NB4 (cell line): ENCODE data around the gene CAMK1G.

Experiments used
- DNase-seq: peaks from one replicate; pipeline ENCODE4 v3.0.0; 2010; ENCODE audit warnings: low read depth
- H3K4me3 ChIP-seq: one replicate; pipeline ENCODE4 v1.5.1; 2011; ENCODE audit warnings: mild to moderate bottlenecking, low read depth, low read length, moderate library complexity
- MYC ChIP-seq: IDR thresholded peaks from 2 replicates; pipeline ENCODE4 v1.6.1; 2011; ENCODE audit warnings: low read depth, low read length
- POLR2A ChIP-seq: IDR thresholded peaks from 2 replicates; pipeline ENCODE4 v1.6.1; 2011; ENCODE audit warnings: mild to moderate bottlenecking; ENCODE audit not compliant: insufficient read length; ENCODE audit errors: extremely low read depth
- TF ChIP-seq, protein P1 (sequence below): IDR thresholded peaks from 2 replicates; pipeline ENCODE4 v1.6.1; 2011; ENCODE audit warnings: low read depth, low read length
- TF ChIP-seq, protein P2 (sequence below): IDR thresholded peaks from one replicate; pipeline ENCODE4 v1.5.1; 2012; ENCODE audit warnings: low read depth, low read length

Gene CAMK1G

DNA sequence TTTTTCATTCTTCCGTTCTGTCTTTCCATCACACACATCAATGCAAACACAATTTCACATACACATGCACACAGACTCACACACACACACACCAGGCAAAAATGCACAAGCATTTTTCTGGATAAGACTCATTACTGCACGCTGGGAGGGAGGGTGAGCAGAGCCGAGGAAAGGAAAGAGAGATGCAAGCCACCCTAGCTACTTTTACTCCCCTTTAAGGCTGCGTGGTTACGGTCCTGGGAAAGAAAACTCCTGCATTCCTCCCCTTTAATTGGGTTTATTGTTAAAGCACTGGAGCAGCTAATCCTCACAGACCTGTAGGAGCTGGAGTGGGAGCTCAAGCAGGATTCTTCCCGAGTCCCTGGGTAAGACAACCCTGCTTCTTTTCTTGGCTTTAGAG, at the start of gene CAMK1G:
Gene CAMK1G, plus strand, starts transcription at position 307 of the 400 bp plus-strand sequence. CDS start 11,270 bp downstream, outside the sequence.
- TF ChIP-seq, protein P1, sequence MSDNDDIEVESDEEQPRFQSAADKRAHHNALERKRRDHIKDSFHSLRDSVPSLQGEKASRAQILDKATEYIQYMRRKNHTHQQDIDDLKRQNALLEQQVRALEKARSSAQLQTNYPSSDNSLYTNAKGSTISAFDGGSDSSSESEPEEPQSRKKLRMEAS = no peak
- TF ChIP-seq MYC (no peak), POLR2A (no peak)
- TF ChIP-seq, protein P2, sequence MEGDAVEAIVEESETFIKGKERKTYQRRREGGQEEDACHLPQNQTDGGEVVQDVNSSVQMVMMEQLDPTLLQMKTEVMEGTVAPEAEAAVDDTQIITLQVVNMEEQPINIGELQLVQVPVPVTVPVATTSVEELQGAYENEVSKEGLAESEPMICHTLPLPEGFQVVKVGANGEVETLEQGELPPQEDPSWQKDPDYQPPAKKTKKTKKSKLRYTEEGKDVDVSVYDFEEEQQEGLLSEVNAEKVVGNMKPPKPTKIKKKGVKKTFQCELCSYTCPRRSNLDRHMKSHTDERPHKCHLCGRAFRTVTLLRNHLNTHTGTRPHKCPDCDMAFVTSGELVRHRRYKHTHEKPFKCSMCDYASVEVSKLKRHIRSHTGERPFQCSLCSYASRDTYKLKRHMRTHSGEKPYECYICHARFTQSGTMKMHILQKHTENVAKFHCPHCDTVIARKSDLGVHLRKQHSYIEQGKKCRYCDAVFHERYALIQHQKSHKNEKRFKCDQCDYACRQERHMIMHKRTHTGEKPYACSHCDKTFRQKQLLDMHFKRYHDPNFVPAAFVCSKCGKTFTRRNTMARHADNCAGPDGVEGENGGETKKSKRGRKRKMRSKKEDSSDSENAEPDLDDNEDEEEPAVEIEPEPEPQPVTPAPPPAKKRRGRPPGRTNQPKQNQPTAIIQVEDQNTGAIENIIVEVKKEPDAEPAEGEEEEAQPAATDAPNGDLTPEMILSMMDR = no peak
- no peak for DNase-seq
- no peak within 1 kb of the TSS for H3K4me3 ChIP-seq

DNA sequence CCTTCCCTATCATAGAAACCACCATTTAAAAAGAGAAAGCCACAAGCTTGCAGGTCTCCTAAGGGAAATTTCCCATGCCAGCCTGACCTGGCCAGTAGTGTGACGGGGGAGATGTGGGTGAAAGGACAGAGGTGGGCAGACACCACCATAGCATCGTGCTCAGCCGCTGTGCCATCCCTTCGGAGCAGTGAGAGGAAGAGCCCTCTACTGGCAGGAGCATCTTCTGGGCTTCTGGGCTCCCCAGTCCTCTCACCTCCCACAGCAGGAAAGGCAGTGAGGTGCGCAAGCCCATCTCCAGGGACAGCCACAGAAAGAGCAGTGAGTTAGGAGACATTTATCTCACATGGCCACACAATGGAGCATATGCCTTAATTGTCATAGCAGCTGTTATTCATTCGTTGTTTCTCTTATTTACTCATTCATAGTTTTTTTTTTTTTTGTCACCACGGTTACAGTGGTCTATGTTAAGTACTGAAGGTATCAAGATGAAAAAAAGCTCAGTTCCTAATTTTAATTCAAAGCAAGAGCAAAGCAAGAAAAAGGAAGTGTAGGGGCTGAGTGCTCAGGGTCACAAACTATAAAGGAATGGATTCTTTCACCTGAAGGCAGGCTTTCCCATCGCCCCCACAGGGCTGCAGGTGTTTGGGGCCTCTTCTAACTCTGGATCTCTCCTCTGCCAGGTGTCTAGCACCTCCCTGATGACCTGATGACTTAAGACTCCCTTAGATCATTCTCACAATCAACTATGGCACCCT, 48.8 kb upstream of the CAMK1G start:
- TF ChIP-seq, protein P1 = no peak
- no peak overlapping the region for H3K4me3 ChIP-seq
- no peak for DNase-seq

DNA sequence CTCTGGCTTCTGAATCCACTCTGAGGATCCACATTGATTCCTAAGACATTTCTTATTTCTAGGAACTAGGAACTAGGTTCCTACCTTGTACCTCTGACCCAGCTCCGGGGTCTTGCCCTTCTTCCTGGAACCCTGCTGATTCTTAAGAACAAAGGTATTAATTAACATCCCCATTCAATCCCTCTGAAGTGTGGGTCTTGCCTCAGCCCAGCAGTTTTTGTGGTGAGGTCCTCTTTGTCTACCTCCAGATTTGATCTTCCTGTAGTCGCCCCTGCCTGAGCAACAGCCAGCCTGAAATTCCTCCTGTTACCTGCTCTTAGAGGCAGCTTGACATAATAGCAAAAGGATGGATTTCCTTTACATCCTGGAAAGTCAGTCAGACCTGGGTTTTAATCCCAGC, 46.7 kb upstream of the CAMK1G start:
- TF ChIP-seq, protein P1 = no peak
- no peak for TF ChIP-seq MYC
- TF ChIP-seq, protein P2 = no peak
- no peak for DNase-seq

DNA sequence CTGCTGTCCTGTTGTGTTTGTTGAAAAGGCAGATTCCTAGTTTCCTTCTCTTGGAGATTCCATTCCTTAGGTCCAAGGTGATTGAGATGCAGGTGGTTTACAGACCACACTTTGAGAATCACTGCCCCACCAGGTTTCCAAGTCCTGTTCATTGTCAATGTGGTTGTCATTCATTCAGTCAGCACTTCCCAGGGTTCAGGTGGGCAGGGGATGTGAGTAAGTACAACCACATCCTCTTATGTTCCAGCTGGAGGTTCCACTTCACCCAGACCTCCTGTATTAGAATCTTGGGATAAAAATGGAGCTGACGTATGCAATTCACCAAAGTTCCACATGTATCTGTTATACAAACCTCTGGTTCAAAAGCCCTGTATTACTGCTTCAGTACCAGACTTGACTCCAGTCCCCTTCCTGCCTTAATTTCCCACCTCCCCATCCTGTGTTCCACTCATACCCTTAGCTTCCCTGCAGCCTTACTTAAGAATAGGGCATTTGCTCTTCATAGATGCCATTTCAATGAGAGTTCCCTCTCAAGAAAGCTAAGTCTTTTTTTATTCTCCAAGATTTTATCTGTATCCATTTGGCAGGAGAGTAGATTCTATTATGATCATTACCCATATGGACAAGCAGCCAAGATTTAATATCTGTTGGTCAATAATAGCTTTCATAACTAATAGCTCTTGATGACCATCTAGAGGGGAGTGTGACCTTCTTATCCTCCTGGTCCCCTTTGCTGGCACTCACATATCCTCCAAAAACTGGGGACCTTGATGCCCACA, 46.0 kb upstream of the CAMK1G start:
- TF ChIP-seq, protein P2 = no peak
- TF ChIP-seq MYC (no peak), POLR2A (no peak)
- TF ChIP-seq, protein P1 = no peak
- no peak overlapping the region for H3K4me3 ChIP-seq
- no peak for DNase-seq

More for the DNA sequence above, 46.7 kb upstream of the CAMK1G start:
- no peak overlapping the region for H3K4me3 ChIP-seq

DNA sequence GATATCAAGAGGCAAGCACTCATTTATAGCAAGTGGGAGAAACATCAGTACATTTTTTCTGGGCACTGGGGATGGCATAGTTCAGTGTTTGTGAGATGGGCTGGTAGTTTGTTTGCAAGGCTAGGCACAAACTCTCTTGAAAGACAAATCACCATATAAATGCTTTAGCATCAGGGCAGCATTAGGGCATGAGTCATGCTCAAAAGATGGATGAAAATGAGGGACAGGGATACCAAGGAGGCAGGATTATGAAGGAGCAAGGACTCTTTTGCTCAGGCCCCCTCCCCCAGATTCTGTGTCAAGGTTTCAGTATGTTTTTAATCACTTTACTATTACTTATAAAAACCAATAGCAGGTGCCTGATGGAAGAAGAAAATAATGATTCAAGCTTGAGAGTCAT, 43.9 kb upstream of the CAMK1G start:
- DNase-seq = no peak
- no peak overlapping the region for H3K4me3 ChIP-seq
- TF ChIP-seq, protein P2 = no peak
- TF ChIP-seq, protein P1 = no peak

DNA sequence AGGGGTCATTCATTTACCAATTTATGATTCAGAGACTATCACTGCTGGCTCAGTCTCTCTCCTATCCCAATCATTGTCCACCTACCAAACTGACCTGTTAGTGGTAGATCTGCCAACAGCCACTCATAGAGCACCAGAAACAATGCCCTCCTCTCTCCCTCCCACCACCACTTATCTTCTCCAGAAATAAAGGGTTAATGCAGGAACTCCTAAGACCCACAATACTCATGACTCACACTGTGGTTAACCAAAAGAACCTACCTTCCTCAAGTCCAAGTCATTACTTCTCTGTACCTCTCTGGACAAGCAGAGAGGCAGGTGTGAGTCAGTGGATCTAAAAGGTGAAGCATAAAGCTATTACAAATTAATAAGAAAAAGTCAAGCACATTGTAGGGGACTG, 40.9 kb upstream of the CAMK1G start:
- TF ChIP-seq, protein P2 = no peak
- TF ChIP-seq, protein P1 = no peak
- TF ChIP-seq MYC = no peak
- TF ChIP-seq POLR2A = no peak
- no peak overlapping the region for H3K4me3 ChIP-seq
- DNase-seq = peak; percentile 26
